Endothelial cell of umbilical vein (primary cell): ENCODE data around the gene SPSB3. TPM values are rescaled to one million over a fixed set of nuclear protein-coding genes. Genes with fewer than 3 reads are reported as not detected.

Experiments used
- BruUV-seq: library from RNA; stranded (reverse); fragments of 400-500 nt; replicated peaks from 2 replicates; lab custom pipeline; 2021; lab: Mats Ljungman, UMichigan
- CTCF ChIA-PET: fragments of 300-600, 350-600 bp; sonication (Branson Sonifier 250); formaldehyde crosslinking; loops from one replicate; lab custom pipeline; 2021; ENCODE audit warnings: antibody characterized with exemption, inconsistent platforms; lab: Charles Lee
- POLR2A ChIA-PET: fragments of 300-600, 350-600 bp; sonication (Branson Sonifier 250); formaldehyde crosslinking; loops from one replicate; lab custom pipeline; 2021; ENCODE audit warnings: antibody characterized with exemption, inconsistent platforms; lab: Charles Lee
- DNase-seq: peaks from one replicate; pipeline ENCODE4 v3.0.0-alpha.2; 2011; ENCODE audit warnings: low read depth, low spot score
- FAIRE-seq: peaks from 2 replicates; lab custom pipeline; 2011; peaks lifted over from hg19 to GRCh38; lab: Jason Lieb, UNC
- H2AFZ ChIP-seq: 2 replicates; pipeline ENCODE4 v1.6.0; 2012; ENCODE audit warnings: low read depth, low read length, control low read depth, inconsistent platforms
- H3K27ac ChIP-seq: 2 replicates; pipeline ENCODE4 v1.5.1; 2011; ENCODE audit warnings: low read depth, mild to moderate bottlenecking, control low read depth, low read length, moderate library complexity; ENCODE audit not compliant: insufficient read depth
- H3K27me3 ChIP-seq, 2 experiments: 2 replicates each; pipeline versions ENCODE4 v1.6.0 to v1.6.1; 2011; ENCODE audit warnings: low read length in 2 of 2, mixed read lengths in 1 of 2; ENCODE audit not compliant: control insufficient read depth in 2 of 2, insufficient read depth in 2 of 2
- H3K36me3 ChIP-seq, 2 experiments: 2 replicates in 1 of 2; 3 replicates in 1 of 2; pipeline ENCODE4 v1.5.1; 2011; ENCODE audit warnings: low read length in 2 of 2, mild to moderate bottlenecking in 1 of 2, moderate library complexity in 1 of 2; ENCODE audit not compliant: control insufficient read depth in 2 of 2, insufficient read depth in 2 of 2; ENCODE audit errors: extremely low read depth in 1 of 2
- H3K4me1 ChIP-seq: 3 replicates; pipeline ENCODE4 v1.5.1; 2011; ENCODE audit warnings: mild to moderate bottlenecking, low read length; ENCODE audit not compliant: control insufficient read depth, insufficient read depth; ENCODE audit errors: extremely low read depth
- H3K4me2 ChIP-seq: 2 replicates; pipeline ENCODE4 v1.6.1; 2011; ENCODE audit warnings: low read length, control low read depth, mixed read lengths; ENCODE audit not compliant: insufficient read depth
- H3K4me3 ChIP-seq, 3 experiments: fragments of 200-600 bp in 1 of 3; sonication (generic), shearing (Covaris generic) in 1 of 3; replicated peaks in 1 of 3; 2 replicates each; pipeline ENCODE4 v1.5.1; 2011 to 2016; ENCODE audit warnings: control low read depth in 3 of 3, low read length in 3 of 3, mild to moderate bottlenecking in 2 of 3, inconsistent platforms in 1 of 3, low read depth in 1 of 3, moderate library complexity in 1 of 3; ENCODE audit not compliant: insufficient read depth in 1 of 3
- H3K79me2 ChIP-seq: 2 replicates; pipeline ENCODE4 v1.6.0; 2012; ENCODE audit warnings: low read length, inconsistent platforms; ENCODE audit not compliant: control insufficient read depth, insufficient read depth
- H3K9ac ChIP-seq: replicated peaks from 2 replicates; pipeline ENCODE3; 2011; ENCODE audit warnings: low read length, control low read depth; ENCODE audit not compliant: insufficient read depth; ENCODE audit errors: extremely low read depth
- H3K9me1 ChIP-seq: replicated peaks from 3 replicates; pipeline ENCODE4 v1.6.0; 2011; ENCODE audit warnings: mild to moderate bottlenecking, low read length; ENCODE audit not compliant: control insufficient read depth, insufficient read depth; ENCODE audit errors: extremely low read depth
- H3K9me3 ChIP-seq: replicated peaks from 2 replicates; pipeline ENCODE4 v1.5.1; 2012; ENCODE audit warnings: low read length, inconsistent platforms; ENCODE audit not compliant: control insufficient read depth, insufficient read depth
- H4K20me1 ChIP-seq: replicated peaks from 2 replicates; pipeline ENCODE3; 2011; ENCODE audit warnings: mild to moderate bottlenecking, low read length; ENCODE audit not compliant: control insufficient read depth, insufficient read depth; ENCODE audit errors: extremely low read depth
- EZH2 ChIP-seq: IDR thresholded peaks from 2 replicates; pipeline ENCODE4 v1.6.1; 2012; ENCODE audit warnings: borderline replicate concordance, low read depth, mild to moderate bottlenecking, moderate library complexity, low read length, inconsistent platforms; ENCODE audit not compliant: severe bottlenecking
- FOS ChIP-seq: IDR thresholded peaks from 2 replicates; pipeline ENCODE4 v1.6.1; 2011; ENCODE audit warnings: mild to moderate bottlenecking, low read length, moderate library complexity, borderline replicate concordance; ENCODE audit not compliant: insufficient read depth
- JUN ChIP-seq: IDR thresholded peaks from 2 replicates; pipeline ENCODE4 v1.6.1; 2011; ENCODE audit warnings: borderline replicate concordance, low read depth; ENCODE audit not compliant: insufficient read length, insufficient read depth
- MYC ChIP-seq: IDR thresholded peaks from one replicate; pipeline ENCODE4 v1.6.1; 2011; ENCODE audit warnings: mild to moderate bottlenecking, low read depth, low read length
- POLR2A ChIP-seq: IDR thresholded peaks from 2 replicates; pipeline ENCODE4 v1.6.1; 2012; ENCODE audit warnings: low read depth, mild to moderate bottlenecking, control low read depth, low read length
- POLR2AphosphoS5 ChIP-seq: IDR thresholded peaks from 2 replicates; pipeline ENCODE4 v1.6.1; 2012; ENCODE audit warnings: low read depth, mild to moderate bottlenecking, control low read depth, low read length, moderate library complexity; ENCODE audit not compliant: insufficient read depth
- dilution Hi-C: fragments of 300-500 bp; cut with MboI; formaldehyde crosslinking; loops from one replicate; pipeline ENCODE4 v1.15.0; 2019; ENCODE audit warnings: low sequenced_read_pairs; ENCODE audit not compliant: extremely low pct_ligation_motif_present
- intact Hi-C: fragments of 100-400 bp; cut with micrococcal nuclease; formaldehyde crosslinking; loops from one replicate; pipeline ENCODE4 v1.10.0; 2022
- polyA plus RNA-seq, 4 experiments: library from polyadenylated mRNA; depleted of rRNA in 3 of 4; stranded (reverse) in 3 of 4; unstranded in 1 of 4; fragments of >200 nt; gene quantifications; 2 replicates each; pipeline versions ENCODE4 v1.2.1 to v1.2.3, GENCODE V29; 2011 to 2012; ENCODE audit warnings: missing spikeins in 1 of 4
- total RNA-seq: library from RNA; stranded (reverse); gene quantifications from 2 replicates; pipeline ENCODE4 v1.2.3, GENCODE V29; 2021
- TF ChIP-seq, protein P1 (sequence below): IDR thresholded peaks from 2 replicates; pipeline ENCODE4 v1.6.1; 2011; ENCODE audit not compliant: insufficient read depth, insufficient read length
- TF ChIP-seq, protein P2 (sequence below), 2 donors: IDR thresholded peaks; 1 replicate in 1 of 2; 2 replicates in 1 of 2; pipeline ENCODE4 v1.5.1; 2011; ENCODE audit warnings: low read length in 2 of 2, mild to moderate bottlenecking in 2 of 2, moderate library complexity in 2 of 2, control low read depth in 1 of 2, inconsistent platforms in 1 of 2, low read depth in 1 of 2; ENCODE audit not compliant: insufficient read depth in 1 of 2; ENCODE audit errors: extremely low read depth in 1 of 2

The SPSB3 gene
- total and polyA plus RNA-seq, 2 donors (not counting 3 experiments of a cell fraction or from before 2014, with no cell fraction given) = 39.0 to 86.2 TPM

DNA sequence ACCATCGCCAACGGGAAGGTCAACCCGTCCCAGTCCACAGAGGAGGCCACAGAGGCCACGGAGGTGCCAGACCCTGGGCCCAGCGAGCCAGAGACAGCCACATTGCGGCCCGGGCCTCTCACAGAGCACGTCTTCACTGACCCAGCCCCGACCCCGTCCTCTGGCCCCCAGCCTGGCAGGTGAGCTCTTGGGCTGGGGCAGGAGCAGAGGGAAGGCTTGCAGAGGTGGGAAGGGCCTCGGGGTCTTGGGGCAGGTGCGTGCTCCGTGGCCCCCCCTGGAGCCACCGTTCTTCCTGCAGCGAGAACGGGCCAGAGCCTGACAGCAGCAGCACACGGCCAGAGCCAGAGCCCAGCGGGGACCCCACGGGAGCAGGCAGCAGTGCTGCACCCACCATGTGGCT lies 16.1 kb downstream of the SPSB3 start:
- Histone ChIP-seq H3K9ac (no peak overlapping the region), H4K20me1 (no peaks in the 10 kb centered on the region), H3K4me3 (no peak overlapping the region), H3K79me2 (no peaks in the 10 kb centered on the region), H3K4me2 (no peak overlapping the region), H3K9me3 (no peaks in the 10 kb centered on the region), H3K27me3 (no peaks in the 10 kb centered on the region), H3K4me1 (peaks cover 6% of the 10 kb centered on the region), H2AFZ (no peak overlapping the region), H3K9me1 (no peaks in the 10 kb centered on the region), H3K36me3 (peaks cover 5 to 46% of the 10 kb centered on the region in 2 experiments), H3K27ac (no peak overlapping the region)
- TF ChIP-seq POLR2AphosphoS5 (no peak), FOS (no peak), POLR2A (no peak), EZH2 (no peak), JUN (no peak), MYC (no peak)
- TF ChIP-seq, protein P1, sequence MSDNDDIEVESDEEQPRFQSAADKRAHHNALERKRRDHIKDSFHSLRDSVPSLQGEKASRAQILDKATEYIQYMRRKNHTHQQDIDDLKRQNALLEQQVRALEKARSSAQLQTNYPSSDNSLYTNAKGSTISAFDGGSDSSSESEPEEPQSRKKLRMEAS = no peak
- TF ChIP-seq, protein P2, sequence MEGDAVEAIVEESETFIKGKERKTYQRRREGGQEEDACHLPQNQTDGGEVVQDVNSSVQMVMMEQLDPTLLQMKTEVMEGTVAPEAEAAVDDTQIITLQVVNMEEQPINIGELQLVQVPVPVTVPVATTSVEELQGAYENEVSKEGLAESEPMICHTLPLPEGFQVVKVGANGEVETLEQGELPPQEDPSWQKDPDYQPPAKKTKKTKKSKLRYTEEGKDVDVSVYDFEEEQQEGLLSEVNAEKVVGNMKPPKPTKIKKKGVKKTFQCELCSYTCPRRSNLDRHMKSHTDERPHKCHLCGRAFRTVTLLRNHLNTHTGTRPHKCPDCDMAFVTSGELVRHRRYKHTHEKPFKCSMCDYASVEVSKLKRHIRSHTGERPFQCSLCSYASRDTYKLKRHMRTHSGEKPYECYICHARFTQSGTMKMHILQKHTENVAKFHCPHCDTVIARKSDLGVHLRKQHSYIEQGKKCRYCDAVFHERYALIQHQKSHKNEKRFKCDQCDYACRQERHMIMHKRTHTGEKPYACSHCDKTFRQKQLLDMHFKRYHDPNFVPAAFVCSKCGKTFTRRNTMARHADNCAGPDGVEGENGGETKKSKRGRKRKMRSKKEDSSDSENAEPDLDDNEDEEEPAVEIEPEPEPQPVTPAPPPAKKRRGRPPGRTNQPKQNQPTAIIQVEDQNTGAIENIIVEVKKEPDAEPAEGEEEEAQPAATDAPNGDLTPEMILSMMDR (IDR thresholded peaks at IDR 0.05; ENCODE audit: extremely low read depth in 1 of 2, insufficient read depth in 1 of 2, low read depth in 1 of 2, low read length in 2 of 2) = no peak
- TSS peak; percentile 9 for BruUV-seq
- FAIRE-seq (no peak), DNase-seq (no peak)
- dilution Hi-C loops (no loop called here), intact Hi-C loops (no loop called here)
- POLR2A ChIA-PET = no interaction called here
- CTCF ChIA-PET = no interaction called here
